Caki2 (cell line): ENCODE results near the gene RAP1GAP. TPM values are rescaled to one million over a fixed set of nuclear protein-coding genes. Genes with fewer than 3 reads are reported as not detected.
"Not testable (repeated sequence)": the region's sequence is repeated elsewhere in the genome, so short reads cannot be mapped to it uniquely, and the experiment has no call there.

Experiments
- DNase-seq: peaks from one replicate; pipeline ENCODE4 v3.0.0-alpha.2; 2015; ENCODE audit warnings: low read depth
- in situ Hi-C: cut with HindIII; loops from 2 replicates; pipeline ENCODE4 v1.10.0; 2016; ENCODE audit warnings: low sequenced_read_pairs, low pct_unique_long_range_greater_than_20kb, mixed read lengths
- total RNA-seq: library from RNA; depleted of rRNA; stranded (reverse); fragments of >200 nt; shearing (Covaris generic); gene quantifications from 2 replicates; pipeline ENCODE4 v1.2.3, GENCODE V29; 2014; ENCODE audit warnings: low replicate concordance

RAP1GAP gene
- total RNA-seq, 1 experiment from 2014 or later, result 40.1 TPM

DNA sequence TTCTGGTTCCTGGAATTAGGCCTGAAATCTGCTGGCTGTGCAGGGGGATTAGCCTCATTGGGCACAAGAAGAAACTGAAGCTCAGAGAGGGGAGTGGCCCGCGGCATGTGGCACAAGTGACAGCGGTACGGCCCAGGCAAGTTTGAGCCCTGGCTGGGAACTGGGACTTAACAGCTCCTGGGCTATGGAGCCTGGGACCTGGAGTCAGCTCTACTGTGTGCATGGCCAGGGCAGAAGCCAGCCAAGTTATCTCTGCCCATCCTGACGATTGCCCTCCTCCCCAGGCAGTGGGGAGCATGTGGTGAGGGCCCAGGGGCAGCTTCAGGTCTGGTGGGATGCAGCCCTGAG, 98.7 kb downstream of the RAP1GAP start:
- no peak for DNase-seq
- in situ Hi-C loops, result no loop called here

DNA sequence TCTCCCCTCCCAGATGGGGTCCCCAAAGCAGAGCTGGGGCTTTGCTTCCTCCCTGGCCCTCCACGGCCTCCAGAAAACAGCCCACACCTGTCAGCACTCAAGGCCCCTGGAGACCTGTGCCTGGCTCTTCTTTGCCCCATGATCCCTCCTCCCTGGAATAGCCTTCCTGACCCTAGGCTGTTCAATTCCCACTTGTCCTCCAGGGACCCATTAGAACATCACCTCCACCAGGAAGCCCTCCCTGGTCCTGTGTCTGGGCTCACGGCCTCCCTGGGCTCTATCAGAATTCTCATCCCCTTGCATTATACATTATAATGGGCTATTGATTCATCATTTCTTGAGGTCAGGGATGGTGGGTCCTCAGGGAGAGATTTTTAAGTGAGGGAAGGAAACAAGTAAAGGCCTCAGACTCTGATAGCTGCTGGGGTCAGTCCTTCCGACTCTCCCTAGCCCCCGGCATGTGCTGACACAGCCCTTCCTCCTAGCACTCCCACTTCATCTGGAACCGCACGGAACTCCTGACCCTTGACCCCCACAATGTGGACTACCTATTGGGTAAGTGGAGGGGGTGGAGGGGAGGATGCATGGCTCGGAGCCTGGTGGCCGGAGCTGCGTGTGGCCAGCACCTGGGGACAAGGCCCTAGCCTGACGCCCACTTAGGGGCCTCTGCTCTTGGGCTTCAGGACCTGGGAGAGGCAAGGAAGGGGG, 99.2 kb downstream of the RAP1GAP start:
- in situ Hi-C loops, result no loop called here
- no peak for DNase-seq

DNA sequence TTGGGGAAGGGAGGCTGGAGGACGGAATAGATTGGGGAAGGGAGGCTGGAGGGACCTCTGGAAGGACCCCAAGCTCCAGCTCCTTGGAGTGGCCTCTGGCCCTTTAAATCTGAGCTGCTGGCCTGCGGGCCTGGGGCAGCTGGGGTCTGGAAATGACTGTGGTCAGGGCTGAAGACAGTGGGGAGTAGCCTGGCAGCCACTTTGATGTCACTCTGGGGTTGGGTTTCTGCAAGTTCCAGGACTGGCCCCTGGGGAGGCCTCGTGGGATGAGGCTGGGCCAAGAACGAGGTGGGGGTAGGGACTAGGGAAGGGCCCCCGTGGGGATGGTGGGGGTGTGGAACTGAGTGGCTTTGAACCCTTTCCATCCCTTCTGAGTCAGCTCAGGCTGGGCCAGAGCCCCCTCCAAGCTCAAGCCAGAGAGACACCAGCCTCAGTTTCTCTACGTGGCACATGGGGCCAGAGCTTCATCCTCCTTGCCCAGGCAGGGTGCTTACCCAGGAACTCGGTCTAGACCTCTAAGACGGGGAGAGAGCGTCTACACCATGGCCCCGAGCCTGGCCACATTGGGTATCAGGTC, 100.3 kb downstream of the RAP1GAP start:
- in situ Hi-C loops, result no loop called here

DNA sequence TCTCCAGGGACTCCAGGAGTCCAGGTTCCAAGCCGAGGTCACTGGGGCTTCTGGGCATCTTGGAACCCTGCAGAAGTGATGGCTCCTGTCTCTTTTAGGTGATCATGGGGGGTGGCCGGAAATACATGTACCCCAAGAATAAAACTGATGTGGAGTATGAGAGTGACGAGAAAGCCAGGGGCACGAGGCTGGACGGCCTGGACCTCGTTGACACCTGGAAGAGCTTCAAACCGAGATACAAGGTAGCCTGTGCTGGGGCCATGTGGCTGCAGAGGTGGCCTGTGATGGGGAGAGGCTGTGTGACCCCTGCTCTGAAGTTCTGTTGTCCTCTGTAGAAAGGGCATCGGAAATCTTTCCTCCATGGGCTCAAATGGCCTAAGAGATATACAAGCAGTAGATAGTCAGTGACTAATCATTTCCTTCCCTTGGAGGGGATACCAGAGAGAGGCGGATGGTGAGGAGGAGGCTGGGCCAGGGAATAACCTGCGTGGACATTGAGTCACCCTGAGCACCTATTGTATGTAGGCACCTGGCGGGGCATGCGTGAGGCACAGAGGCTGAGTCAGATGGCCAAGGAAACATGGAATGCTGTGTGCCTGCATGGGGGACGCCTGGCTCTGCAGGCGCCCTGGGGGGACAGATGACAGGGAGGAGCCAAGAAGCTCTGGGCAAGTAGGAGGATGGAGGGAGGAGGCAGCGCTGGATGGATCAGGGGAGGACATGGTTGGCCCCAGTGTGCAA, 101.0 kb downstream of the RAP1GAP start:
- DNase-seq, result no peak
- in situ Hi-C loops, result no loop called here

More for the DNA sequence above, 100.3 kb downstream of the RAP1GAP start:
- no peak for DNase-seq

DNA sequence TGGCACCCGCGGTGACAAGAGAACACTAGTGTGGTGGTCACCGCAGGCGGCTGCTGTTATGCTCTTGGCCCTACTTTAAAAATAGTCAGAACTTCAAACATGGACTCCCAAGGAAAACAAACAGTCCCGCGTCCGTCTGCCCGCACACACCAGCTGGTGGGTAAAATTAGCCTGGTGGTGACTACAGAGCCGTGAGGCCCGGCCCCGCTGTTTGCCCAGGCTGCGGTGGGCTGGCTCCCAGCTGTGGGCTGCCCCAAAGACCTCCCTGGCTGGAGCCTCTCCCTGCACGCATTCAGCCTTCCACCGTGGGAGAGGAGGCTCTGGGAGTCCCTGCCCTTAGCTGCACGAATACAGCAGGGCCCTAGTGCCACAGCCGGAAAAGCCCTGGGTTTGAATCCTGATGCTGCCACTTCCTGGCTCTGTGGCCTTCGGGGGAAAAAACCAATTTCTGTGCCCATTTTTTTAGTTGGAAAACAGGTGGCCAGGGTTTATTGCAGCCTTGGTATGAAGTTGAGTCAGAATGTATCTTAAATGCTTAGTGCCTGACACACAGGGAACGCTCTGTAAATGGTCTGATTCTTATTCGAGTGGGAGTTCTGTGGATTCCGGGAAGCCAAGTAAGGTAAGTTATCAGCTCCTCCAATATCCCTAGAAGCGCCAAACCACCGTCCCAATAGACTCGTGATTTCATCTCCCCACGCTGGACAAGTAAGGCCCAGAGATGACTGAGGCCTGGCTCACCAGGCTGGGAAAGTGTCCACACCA, 101.7 kb downstream of the RAP1GAP start:
- in situ Hi-C loops, result no loop called here
- DNase-seq, result no peak

DNA sequence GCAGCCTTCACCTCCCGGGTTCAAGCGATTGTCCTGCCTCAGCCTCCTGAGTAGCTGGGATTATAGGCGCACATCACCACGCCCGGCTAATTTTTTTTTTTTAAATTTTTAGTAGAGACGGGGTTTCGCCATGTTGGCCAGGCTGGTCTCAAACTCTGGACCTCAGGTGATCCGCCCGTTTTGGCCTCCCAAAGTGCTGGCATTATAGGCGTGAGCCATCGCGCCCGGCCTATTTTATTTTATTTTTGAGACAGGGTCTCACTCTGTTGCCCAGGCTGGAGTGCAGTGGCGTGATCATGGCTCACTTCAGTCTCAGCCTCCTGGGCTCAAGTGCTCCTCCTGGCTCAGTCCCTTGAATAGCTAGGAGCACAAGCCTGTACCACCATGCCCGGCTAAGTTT, 102.8 kb downstream of the RAP1GAP start:
- DNase-seq, in situ Hi-C loops: not testable (repeated sequence)

DNA sequence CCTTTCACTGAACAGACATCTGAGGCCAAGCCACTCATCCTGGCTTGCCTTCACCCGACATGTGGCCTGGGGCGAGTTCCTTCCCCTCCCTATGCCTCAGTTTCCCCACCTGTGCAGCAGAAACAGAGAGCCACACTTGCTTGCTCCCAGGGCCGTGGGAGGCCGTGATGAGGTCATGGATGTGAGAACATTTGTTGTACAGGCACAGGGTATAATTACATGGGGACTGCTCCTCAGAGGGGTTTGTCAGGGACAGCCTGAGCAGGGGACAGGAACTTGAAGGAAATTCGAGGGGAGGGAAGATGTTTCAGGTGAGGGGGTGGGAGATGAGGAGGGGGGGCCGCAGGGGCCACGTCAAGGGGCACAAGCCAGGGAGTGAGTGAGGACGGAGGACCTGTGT, 103.9 kb downstream of the RAP1GAP start:
- in situ Hi-C loops, result no loop called here

DNA sequence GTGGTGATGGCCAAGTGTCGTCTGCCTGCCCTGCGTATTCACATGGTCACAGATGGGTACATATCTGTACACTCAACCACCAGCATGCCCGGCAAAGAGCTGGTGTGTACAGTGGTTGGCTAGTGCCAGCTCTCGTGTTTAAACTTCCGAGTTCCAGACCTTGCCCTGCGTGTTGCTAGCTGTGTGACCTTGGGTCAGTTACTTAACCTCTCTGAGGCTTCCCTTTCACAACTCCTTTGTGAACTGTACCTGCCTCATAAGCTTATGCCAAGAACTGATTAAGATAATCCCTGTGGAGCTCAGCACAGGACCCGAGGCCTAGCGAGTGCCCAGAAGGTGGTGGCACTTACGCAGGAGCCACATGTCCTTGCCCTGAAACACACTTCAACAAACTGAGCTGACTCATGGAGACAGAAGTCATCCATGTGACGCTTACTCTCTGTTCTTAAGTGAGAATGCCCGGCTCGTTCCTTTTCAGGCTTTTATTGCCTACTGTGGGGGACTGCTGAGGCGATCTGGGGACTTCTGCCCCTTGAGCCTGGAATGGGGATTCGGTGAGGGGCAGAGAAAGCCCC, 104.5 kb downstream of the RAP1GAP start:
- in situ Hi-C loops, result no loop called here
- peak; percentile 37 for DNase-seq

More for the DNA sequence above, 103.9 kb downstream of the RAP1GAP start:
- DNase-seq, result no peak

DNA sequence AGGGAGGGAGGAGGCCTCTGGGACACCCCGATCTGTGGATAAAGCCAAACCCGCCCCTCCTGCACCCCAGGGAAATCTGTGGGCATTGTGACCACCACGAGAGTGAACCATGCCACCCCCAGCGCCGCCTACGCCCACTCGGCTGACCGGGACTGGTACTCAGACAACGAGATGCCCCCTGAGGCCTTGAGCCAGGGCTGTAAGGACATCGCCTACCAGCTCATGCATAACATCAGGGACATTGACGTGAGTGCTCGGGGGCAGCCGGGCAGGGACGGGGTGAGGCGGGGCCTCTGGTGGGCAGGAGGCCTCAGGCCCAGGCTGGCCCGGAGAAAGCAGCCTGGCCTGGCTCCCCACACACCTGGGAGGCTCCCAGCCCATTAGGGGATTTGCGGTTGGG, 105.2 kb downstream of the RAP1GAP start:
- in situ Hi-C loops, result no loop called here
- no peak for DNase-seq

DNA sequence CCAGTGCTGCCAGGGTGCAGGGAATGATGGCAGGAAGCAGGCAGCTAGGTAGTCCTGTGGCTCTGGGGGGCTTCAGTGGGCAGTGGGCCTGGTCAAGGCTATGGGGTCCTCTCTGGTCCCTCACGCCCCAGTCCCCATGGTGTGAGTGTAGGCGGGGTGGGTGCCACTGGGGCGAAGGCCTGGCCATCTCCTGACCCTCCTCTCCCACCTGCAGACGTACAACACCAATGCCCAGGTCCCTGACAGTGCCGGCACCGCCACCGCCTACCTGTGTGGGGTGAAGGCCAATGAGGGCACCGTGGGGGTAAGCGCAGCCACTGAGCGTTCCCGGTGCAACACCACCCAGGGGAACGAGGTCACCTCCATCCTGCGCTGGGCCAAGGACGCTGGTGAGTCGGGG, 106.3 kb downstream of the RAP1GAP start:
- in situ Hi-C loops, result no loop called here
- DNase-seq, result no peak

DNA sequence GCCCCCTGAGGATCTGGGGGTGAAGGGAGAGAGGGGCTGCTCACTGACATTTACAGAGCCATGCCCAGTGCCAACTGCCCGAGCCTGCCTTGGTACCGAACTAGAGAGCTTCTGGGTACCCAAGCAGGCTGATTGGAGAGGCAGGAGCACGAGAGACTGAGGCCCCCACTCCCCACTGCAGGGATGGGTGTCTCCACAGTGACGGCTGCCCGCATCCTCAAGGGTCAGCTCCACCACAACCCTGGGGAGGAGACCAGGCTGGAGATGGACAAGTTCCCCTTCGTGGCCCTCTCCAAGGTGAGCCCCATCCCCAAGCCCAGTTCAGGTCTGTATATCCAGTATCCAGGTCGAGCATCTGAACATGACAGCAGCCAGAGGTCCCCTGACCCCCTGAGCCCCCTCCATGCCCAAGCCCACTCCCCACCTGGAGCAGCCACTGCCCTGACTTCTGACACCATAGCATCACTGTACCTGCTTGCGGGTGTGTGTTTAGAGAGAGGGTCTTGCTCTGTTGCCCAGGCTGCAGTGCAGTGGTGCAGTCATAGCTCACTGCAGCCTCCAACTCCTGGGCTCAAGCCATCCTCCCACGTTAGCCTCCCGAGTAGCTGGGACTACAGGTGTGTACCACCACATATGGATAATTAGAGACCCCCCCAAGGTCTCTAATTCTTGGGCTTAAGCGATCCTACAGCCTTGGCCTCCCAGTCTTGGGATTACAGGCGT, 108.1 kb downstream of the RAP1GAP start:
- in situ Hi-C loops, result no loop called here
- no peak for DNase-seq

DNA sequence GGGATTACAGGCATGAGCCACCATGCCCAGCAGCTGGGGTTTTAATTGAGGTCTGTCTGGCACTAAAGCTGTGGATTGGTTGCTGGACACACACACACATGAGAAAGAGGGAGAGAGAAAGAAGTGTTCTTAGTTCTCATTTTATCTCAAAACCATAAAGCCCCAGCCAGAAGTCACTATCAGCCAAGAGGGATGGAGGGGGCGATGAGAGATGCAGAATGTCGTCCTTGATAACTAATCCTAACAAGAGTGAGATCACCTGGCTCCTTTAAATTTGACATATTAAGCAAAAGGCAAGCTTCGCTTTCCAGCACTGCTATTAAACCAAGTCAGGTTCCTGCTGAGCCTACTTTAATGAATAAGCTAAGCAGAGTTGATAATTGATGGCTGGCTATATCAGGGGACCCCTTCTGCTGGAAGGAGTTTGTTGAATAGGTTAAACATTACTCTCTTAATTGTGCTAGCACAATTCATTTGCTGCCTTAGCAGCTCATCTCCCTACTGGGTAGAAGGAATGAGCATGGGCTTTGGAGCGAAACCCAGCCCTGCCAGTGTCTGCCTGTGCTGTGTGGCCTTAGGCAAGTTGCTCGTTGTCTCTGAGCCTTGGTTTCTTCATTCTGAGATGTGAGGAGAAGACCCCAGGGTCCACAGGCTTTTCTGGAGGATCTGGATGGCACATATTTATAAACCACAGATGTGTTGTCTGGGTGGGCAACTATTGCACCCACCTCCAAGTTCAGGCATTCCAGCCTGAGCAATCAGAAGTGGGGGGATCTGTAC, 109.2 kb downstream of the RAP1GAP start:
- DNase-seq, result no peak
- in situ Hi-C loops, result no loop called here

DNA sequence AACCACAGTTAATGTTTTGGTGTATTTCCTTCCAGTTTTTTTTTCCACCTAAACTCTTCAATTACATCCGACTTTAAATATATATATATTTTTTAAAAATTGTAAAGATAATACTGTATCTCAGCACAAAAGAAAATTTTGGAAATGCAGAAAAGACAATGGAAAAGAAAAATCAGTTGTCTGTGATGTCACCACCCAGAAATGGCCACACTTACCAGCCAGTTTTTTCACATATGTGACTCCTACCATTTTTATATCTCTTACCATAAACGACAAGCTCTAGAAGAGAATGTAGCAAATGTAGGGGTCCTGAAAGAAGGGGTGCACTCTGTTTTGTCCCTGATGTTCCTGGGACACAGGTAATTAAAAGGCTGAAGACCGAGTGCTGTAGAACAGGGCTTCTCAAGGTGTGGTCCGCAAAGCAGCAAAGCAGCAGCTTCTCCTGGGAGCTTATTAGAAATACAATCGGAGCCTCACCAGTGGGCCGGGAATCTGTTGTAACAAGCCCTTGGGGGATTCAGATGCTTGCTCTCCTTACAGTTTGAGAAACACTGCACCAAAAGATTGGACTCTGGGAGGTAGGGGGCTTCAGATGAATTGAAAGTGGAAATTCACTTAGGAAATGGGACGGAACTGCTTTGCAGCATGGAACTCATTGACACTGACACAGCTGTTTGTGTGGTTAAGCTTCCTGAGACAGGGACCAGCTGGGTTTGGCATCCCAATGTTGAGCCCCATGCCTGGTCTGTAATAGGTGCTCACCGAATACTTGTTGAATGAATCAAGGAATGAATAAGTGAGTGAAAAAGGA, 115.8 kb downstream of the RAP1GAP start:
- in situ Hi-C loops, result no loop called here
- DNase-seq, result no peak

DNA sequence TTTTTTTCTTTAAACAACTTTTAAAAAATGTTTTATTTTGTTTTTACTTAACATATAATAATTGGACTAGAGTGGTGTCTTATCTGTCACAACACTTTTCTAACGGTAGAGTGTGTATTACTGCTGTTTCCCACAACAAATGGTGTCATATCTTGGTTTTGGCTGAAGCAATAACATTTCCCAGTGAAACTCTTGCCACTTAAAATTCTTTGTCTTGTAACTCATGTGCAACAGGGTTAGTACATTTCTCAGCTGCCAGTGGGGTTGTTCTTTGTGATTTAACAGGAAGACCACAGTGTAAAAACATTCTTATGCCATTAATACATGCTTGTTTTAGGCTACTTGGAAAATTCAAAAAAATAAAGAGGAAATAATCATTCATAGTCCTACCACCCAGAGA, 116.4 kb downstream of the RAP1GAP start:
- in situ Hi-C loops, result no loop called here
- DNase-seq, result no peak

DNA sequence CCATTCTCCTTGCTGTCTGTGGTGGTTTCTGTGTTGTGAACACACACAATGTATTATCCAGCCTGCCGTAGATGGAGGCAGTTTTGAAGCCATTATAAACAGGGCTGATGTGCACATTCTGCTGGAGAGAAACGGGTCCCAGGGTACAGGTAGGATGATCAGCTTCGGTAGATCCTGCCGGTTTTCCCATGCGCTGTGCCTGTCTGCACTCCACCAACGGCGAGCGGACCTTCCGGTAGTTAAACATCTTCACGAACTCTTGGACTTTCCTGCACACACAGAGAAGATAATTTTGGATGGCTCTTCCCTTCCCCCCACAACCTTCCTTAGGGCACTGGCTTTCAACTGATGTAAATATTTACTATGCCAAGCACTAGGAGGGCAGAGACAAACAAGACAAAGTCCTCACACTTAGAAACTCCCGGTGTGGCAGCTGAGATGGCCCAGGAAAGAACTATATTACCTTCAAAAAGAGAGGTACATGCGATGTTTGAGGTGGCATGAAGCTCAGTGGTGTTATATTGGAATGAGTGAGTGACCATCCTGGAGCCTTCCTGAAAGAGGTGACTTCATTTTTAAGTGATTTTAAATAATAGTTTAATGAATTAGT, 118.2 kb downstream of the RAP1GAP start:
- DNase-seq, result no peak
- in situ Hi-C loops, result no loop called here

DNA sequence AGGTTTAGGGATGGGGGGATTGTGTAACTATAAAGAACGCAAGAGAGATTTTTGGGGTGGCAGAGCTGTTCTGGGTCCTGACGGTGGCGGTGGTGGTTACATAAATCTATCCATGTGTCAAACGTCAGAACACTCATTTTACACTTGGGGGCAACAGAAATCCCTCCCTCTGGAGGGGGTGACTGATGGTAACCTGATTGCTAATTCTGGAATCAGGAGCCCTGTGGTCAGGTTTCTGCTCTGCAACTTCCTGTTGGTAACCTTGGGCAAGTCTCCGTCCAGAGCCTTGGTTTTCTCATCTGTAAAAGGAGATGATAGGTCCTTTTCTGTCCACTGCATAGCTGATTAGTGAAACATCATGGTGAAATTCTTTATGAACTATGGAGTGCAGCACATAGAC, 119.1 kb downstream of the RAP1GAP start:
- in situ Hi-C loops, result no loop called here
- no peak for DNase-seq
